Natural killer cell (primary cell): ENCODE results near the gene ATP2A3. TPM values are rescaled to one million over a fixed set of nuclear protein-coding genes. Genes with fewer than 3 reads are reported as not detected.

Experiments used
- ATAC-seq, 3 donors: fragments of 150-1000 bp in 2 of 3; fragments of 200-7000 bp in 1 of 3; cut with Tn5 transposase; 1 replicate in 1 of 3; 2 replicates in 2 of 3; pipeline ENCODE4 v1.10.0; 2021; ENCODE audit warnings: mild to moderate bottlenecking in 2 of 3, moderate library complexity in 2 of 3
- DNase-seq, 2 donors: peaks; one replicate each; pipeline versions ENCODE4 v3.0.0 to v3.0.0-alpha.2; 2013 to 2021; ENCODE audit warnings: mixed read lengths in 1 of 2
- H3K27ac ChIP-seq: one replicate; pipeline ENCODE4 v1.5.1; 2013; ENCODE audit warnings: mild to moderate bottlenecking, low read length
- H3K27me3 ChIP-seq: one replicate; pipeline ENCODE4 v1.6.1; 2013; ENCODE audit warnings: low read length; ENCODE audit not compliant: control insufficient read depth, insufficient read depth
- H3K36me3 ChIP-seq: one replicate; pipeline ENCODE4 v1.6.1; 2013; ENCODE audit warnings: low read length; ENCODE audit not compliant: control insufficient read depth, insufficient read depth
- H3K4me1 ChIP-seq: one replicate; pipeline ENCODE4 v1.6.1; 2013; ENCODE audit warnings: low read length; ENCODE audit not compliant: control insufficient read depth, insufficient read depth
- H3K4me3 ChIP-seq: one replicate; pipeline ENCODE4 v1.5.1; 2013; ENCODE audit warnings: low read length
- H3K9me3 ChIP-seq: one replicate; pipeline ENCODE4 v1.6.1; 2013; ENCODE audit warnings: low read length; ENCODE audit not compliant: control insufficient read depth, insufficient read depth
- H3K27ac Mint-ChIP-seq, 2 donors: one replicate each; pipeline ENCODE4 v1.8.0; 2022; ENCODE audit warnings: mild to moderate bottlenecking in 2 of 2, mixed read lengths in 2 of 2, moderate library complexity in 1 of 2
- H3K27me3 Mint-ChIP-seq, 2 donors: one replicate each; pipeline ENCODE4 v1.8.0; 2022; ENCODE audit warnings: low read depth in 2 of 2, mixed read lengths in 2 of 2
- H3K36me3 Mint-ChIP-seq: one replicate; pipeline ENCODE4 v1.8.0; 2022; ENCODE audit warnings: mixed read lengths
- H3K4me1 Mint-ChIP-seq, 2 donors: one replicate each; pipeline ENCODE4 v1.8.0; 2022; ENCODE audit warnings: mixed read lengths in 2 of 2
- H3K4me3 Mint-ChIP-seq: one replicate; pipeline ENCODE4 v1.8.0; 2022; ENCODE audit warnings: mild to moderate bottlenecking, moderate library complexity, mixed read lengths
- H3K9me3 Mint-ChIP-seq, 2 donors: one replicate each; pipeline ENCODE4 v1.8.0; 2022; ENCODE audit warnings: mixed read lengths in 2 of 2
- WGBS: methylation state at CpG from one replicate; pipeline ENCODE4 v1.1.7; 2013; ENCODE audit warnings: missing lambda C conversion rate; ENCODE audit not compliant: insufficient coverage; 5-methylcytosine and 5-hydroxymethylcytosine counted together
- intact Hi-C: fragments of 100-400 bp; cut with micrococcal nuclease; formaldehyde crosslinking; loops from one replicate; pipeline ENCODE4 v1.14.2; 2022
- total RNA-seq, 4 donors: library from RNA; stranded (reverse); fragments of 120-200 nt in 1 of 4; gene quantifications; one replicate each; pipeline versions ENCODE4 v1.2.3 to v1.2.4, GENCODE V29; 2013 to 2022
- TF ChIP-seq, protein P1 (sequence below): fragments of 200-600 bp; IDR thresholded peaks from one replicate; pipeline ENCODE4 v1.8.0; 2022; ENCODE audit warnings: antibody characterized with exemption

ATP2A3 gene
- total RNA-seq, 3 donors from 2014 or later (not counting 1 experiment from before 2014, with no cell fraction given): 326 to 397 (median 377) TPM

GRCh38 chr17:3969963-3970362 is 5.7 kb upstream of the ATP2A3 start:
- Histone ChIP-seq H3K27ac (no peak overlapping the region), H3K4me1 (peaks cover 45% of the 10 kb centered on the region), H3K4me3 (no peak overlapping the region), H3K27me3 (no peaks in the 10 kb centered on the region), H3K9me3 (peaks cover 4% of the 10 kb centered on the region), H3K36me3 (no peaks in the 10 kb centered on the region)
- H3K4me3 Mint-ChIP-seq: no peak overlapping the region
- no peaks in the 10 kb centered on the region for H3K36me3 Mint-ChIP-seq
- DNase-seq (no peak), ATAC-seq (no peak)
- intact Hi-C loops: no loop called here
- TF ChIP-seq, protein P1, sequence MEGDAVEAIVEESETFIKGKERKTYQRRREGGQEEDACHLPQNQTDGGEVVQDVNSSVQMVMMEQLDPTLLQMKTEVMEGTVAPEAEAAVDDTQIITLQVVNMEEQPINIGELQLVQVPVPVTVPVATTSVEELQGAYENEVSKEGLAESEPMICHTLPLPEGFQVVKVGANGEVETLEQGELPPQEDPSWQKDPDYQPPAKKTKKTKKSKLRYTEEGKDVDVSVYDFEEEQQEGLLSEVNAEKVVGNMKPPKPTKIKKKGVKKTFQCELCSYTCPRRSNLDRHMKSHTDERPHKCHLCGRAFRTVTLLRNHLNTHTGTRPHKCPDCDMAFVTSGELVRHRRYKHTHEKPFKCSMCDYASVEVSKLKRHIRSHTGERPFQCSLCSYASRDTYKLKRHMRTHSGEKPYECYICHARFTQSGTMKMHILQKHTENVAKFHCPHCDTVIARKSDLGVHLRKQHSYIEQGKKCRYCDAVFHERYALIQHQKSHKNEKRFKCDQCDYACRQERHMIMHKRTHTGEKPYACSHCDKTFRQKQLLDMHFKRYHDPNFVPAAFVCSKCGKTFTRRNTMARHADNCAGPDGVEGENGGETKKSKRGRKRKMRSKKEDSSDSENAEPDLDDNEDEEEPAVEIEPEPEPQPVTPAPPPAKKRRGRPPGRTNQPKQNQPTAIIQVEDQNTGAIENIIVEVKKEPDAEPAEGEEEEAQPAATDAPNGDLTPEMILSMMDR: no peak
- H3K9me3 Mint-ChIP-seq: no peaks in the 10 kb centered on the region
- peaks cover 23 to 37% of the 10 kb centered on the region in 2 donors for H3K4me1 Mint-ChIP-seq
- H3K27ac Mint-ChIP-seq: no peak overlapping the region
- WGBS: 93% methylated on average over 7 of the region's 7 CpGs
- no peaks in the 10 kb centered on the region for H3K27me3 Mint-ChIP-seq

GRCh38 chr17:3968886-3969524 is 4.8 kb upstream of the ATP2A3 start:
- H3K4me3 ChIP-seq: no peak overlapping the region
- ATAC-seq (no peak), DNase-seq (no peak)
- H3K4me1 ChIP-seq: peaks cover 47% of the 10 kb centered on the region
- H3K9me3 Mint-ChIP-seq: no peaks in the 10 kb centered on the region
- no peak overlapping the region for H3K27ac Mint-ChIP-seq
- H3K4me1 Mint-ChIP-seq: peaks cover 22 to 32% of the 10 kb centered on the region in 2 donors
- no peaks in the 10 kb centered on the region for H3K36me3 ChIP-seq
- intact Hi-C loops: no loop called here
- no peak overlapping the region for H3K27ac ChIP-seq
- TF ChIP-seq, protein P1: no peak
- H3K27me3 Mint-ChIP-seq: no peaks in the 10 kb centered on the region
- H3K27me3 ChIP-seq: no peaks in the 10 kb centered on the region
- WGBS: 82% methylated on average over 18 of the region's 18 CpGs
- H3K36me3 Mint-ChIP-seq: no peaks in the 10 kb centered on the region
- no peaks in the 10 kb centered on the region for H3K9me3 ChIP-seq
- H3K4me3 Mint-ChIP-seq: no peak overlapping the region

DNA sequence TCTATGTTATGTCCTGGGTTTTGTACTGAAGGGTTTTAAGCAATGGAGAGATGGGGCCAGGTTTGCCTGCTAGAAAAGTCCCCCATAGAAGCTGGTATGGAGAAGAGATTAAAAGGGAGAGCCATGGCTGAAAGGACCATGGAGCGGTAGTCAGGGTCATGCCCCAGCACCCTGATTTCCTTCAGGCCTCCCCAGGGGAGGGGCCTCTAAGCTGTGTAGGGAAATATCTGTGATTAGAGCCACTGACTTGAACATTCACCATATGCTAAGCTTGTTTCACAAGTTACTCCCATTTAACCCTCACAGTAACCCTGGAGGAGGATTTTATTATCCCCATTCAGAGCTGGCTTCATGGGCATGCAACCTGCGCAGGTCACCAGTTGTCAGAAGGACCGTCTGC is 3.8 kb upstream of the ATP2A3 start:
- intact Hi-C loops: no loop called here
- Mint-ChIP-seq H3K27ac (no peak overlapping the region), H3K36me3 (no peaks in the 10 kb centered on the region), H3K4me1 (peaks cover 19 to 28% of the 10 kb centered on the region in 2 donors), H3K4me3 (no peak overlapping the region), H3K9me3 (no peaks in the 10 kb centered on the region), H3K27me3 (no peaks in the 10 kb centered on the region)
- no peaks in the 10 kb centered on the region for H3K36me3 ChIP-seq
- no peaks in the 10 kb centered on the region for H3K9me3 ChIP-seq
- no peaks in the 10 kb centered on the region for H3K27me3 ChIP-seq
- H3K27ac ChIP-seq: no peak overlapping the region
- ATAC-seq (no peak), DNase-seq (no peak)
- TF ChIP-seq, protein P1: no peak
- H3K4me3 ChIP-seq: no peak overlapping the region
- WGBS: 100% methylated on average over 3 of the region's 3 CpGs
- H3K4me1 ChIP-seq: peaks cover 47% of the 10 kb centered on the region
